ENCODE measurements around the gene RPUSD4.

GRCh38 chr11:126188332-126189108 lies 22.9 kb downstream of the RPUSD4 start:
- no peak for TF ChIP-seq CTCF (IDR thresholded peaks at IDR 0.05; ENCODE audit: poor library complexity, severe bottlenecking)
- TF ChIP-seq POLR2AphosphoS5 (IDR thresholded peaks at IDR 0.05), result no peak
